Measurements from ENCODE around the gene COL26A1.

Gene COL26A1

DNA sequence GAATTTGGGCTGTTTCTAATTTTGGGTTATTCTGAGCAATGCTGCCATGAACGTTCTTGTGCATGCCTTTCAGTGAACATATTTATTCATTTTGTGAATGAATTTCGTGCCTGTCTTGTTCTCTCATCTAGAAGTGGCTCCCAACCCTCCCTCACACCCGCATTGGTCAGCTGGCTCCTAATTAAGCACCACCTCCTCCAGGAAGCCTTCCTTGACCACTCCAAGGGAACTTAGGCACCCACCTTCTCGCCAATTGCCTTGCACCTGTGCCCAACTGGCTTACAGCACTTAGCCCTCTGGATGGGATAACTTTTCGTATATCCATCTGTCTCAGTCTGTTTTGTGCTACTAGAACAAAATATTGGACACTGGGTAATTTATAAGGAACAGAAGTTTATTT, 159.3 kb downstream of the COL26A1 start:
- no peak overlapping the region for H3K27ac ChIP-seq
- no peak for DNase-seq (ENCODE audit: low read depth, low spot score)

GRCh38 chr7:101527844-101528667, 165.4 kb downstream of the COL26A1 start:
- no peak for DNase-seq (ENCODE audit: low read depth, low spot score)
- no peak overlapping the region for H3K27ac ChIP-seq

- DNase-seq (ENCODE audit: low read depth, low spot score): no peak
- H3K27ac ChIP-seq: no peak overlapping the region
Observed at GRCh38 chr7:101529560-101529959, 166.9 kb downstream of the COL26A1 start.

DNA sequence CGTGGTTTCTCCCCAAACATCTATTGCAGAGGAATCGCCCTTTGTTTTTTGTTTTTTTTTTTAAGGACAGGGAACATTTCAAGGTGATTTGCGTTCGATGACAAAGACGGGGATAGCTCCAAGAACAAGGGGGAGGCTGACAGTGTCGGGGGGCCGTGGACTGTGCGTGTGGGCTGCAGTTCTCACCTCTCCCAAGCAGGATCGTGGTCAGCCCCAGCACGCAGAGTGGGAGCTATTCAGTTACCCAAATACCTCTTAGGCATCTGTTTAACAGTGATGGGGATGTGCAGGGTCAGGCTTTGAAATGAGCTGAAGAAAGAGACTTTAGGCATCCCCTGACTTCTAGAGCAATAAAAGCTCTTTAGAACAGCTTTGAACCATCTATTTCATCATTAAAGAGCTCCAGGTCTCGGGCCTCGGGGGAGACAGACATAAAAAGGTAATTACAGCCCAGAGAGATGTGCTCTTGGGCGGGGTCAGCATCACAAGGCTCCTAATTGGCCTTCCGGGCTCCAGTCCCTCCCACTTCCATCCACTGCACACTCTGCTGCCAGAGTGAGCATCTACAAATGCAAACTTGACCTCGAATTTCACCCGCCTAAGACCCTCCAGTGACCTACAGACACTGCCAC, 169.2 kb downstream of the COL26A1 start:
- DNase-seq (ENCODE audit: low read depth, low spot score): no peak
- no peak overlapping the region for H3K27ac ChIP-seq

GRCh38 chr7:101532400-101533102, 169.9 kb downstream of the COL26A1 start:
- no peak for DNase-seq (ENCODE audit: low read depth, low spot score)

GRCh38 chr7:101533103-101533465, 170.4 kb downstream of the COL26A1 start:
- no peak overlapping the region for H3K27ac ChIP-seq
- DNase-seq (ENCODE audit: low read depth, low spot score): no peak

More at GRCh38 chr7:101532400-101533102, 169.9 kb downstream of the COL26A1 start:
- no peak overlapping the region for H3K27ac ChIP-seq

DNA sequence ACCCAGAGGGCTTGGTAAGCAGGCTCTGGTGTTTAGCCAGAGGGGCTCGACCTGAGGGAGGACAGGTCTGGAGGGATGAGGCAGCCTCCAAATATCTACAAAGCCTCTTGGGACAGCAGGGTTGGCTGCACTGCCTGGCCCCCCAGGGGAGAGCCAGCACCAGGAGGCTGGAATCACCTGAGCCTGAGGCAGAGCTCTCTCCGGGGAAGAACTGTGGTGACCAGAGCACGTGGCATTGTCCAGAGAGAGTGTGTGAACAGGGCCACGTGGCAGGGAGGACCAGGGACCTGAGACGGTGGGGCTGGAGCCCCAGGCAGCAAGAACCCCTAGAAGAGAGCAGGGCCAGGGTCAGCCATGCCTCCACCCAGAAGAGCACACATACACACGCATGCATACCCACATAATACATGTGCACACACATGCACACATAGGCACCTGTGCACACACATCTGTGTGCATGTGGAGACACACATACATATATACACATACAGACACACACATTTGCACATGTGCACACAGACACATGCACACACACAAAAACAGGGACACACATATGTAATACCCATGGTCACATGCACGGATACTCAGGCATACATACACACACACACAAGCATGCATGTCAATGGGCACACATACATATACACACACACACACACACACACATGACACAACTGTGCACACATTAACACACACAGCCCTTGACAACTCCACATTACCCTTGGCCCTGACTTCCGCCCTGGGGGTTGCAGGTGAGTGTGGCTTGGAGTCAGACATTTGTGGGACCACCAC, 171.5 kb downstream of the COL26A1 start:
- no peak overlapping the region for H3K27ac ChIP-seq

DNA sequence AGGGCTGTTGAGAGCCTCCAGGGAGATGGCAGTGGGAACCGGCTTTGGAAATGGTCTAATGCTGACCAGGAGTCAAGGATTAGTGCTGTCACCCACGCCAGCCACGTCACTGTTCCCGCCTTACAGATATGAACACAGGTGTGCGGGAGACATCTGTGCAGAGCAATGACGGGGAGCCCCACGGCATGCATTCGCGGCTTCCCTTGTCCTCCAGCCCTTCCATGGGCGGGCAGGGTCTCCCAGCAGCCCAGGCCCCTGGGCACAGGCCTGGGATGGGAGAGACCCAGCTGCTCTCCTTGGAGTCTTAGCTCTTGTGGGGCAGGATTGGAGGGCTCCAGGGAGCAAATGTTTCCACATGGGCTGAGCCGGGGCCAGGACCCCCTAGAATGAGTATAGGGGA, 172.2 kb downstream of the COL26A1 start:
- no peak overlapping the region for H3K27ac ChIP-seq
- no peak for DNase-seq (ENCODE audit: low read depth, low spot score)

More for the DNA sequence above, 171.5 kb downstream of the COL26A1 start:
- DNase-seq (ENCODE audit: low read depth, low spot score): no peak

DNA sequence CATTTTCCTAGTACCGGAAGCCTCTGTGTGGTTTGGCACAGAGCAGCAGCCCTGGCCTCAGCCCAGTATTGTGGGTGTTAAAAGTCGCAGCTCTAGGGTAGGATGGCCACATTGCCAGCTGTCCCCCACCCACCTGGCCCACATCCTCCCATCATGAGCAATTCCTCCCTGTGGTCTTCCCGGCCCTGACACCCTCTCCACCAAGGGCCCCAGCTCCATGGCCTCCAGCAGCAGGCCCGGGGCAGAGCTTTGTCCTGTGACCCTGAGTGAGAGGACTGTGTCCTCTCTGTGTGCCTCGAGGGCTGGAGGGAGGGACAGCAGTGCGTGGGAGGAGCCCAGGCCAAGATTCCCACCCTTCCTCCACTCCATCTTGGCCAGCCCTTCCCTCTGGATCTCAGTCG, 172.7 kb downstream of the COL26A1 start:
- no peak overlapping the region for H3K27ac ChIP-seq
- DNase-seq (ENCODE audit: low read depth, low spot score): no peak

DNA sequence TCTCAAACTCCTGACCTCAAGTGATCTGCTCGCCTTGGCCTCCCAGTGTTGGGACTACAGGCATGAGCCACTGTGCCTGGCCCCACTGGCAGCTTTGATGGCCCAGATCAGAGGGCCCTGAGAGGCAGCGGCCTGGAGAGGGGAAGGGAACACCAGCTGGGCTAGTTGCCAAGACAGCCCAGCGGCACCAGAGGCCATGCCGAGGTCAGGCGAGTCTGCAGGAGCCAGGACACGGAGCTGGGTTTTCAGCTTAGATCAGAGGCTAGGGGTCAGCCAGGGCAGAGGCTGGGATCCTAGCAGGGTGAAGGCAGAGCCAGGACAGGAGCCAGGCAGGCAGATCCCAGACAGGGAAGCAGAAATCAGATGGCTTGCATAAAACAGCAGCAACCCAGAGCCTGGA, 173.6 kb downstream of the COL26A1 start:
- H3K27ac ChIP-seq: no peak overlapping the region
- DNase-seq (ENCODE audit: low read depth, low spot score): no peak

DNA sequence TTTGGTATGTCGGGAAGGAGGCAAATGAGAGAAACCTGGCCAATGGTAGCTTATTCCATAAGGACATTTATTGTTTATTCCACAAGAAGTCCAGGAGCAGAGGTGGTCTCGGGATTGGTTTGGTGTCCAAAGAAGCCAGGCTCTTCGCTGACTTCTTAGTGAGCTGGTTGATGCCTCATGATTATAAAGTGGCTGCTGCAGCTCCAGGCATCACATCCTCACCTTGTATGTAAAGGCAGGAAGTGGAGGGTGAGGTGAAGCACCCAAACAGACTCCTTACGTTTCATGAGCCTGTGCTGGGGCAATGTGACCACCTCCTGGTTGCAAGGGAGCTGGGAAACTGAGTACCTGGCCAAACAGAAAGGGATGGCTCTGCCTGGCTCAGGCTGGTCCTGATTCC, 174.0 kb downstream of the COL26A1 start:
- H3K27ac ChIP-seq: no peak overlapping the region
- DNase-seq (ENCODE audit: low read depth, low spot score): no peak

DNA sequence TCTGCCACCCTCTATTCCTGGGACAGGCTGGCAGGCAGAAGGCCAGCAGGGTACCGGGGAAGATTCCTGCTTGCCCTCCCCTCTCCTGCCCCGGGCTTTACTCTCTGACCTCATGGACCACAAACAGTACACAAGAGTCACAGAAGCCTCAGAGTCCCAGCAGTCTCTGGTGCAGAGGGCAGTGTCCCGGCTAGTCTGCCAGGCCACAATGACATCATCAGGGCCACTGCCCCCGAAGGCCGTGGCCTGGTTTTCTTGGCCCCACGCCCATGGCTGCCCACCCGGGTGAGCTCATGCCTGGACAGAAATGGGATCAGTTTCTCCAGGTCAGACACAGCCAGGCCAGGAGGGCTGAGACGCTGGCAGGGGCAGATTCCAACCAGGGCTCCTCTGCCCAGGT, 174.5 kb downstream of the COL26A1 start:
- no peak for DNase-seq (ENCODE audit: low read depth, low spot score)
- no peak overlapping the region for H3K27ac ChIP-seq

DNA sequence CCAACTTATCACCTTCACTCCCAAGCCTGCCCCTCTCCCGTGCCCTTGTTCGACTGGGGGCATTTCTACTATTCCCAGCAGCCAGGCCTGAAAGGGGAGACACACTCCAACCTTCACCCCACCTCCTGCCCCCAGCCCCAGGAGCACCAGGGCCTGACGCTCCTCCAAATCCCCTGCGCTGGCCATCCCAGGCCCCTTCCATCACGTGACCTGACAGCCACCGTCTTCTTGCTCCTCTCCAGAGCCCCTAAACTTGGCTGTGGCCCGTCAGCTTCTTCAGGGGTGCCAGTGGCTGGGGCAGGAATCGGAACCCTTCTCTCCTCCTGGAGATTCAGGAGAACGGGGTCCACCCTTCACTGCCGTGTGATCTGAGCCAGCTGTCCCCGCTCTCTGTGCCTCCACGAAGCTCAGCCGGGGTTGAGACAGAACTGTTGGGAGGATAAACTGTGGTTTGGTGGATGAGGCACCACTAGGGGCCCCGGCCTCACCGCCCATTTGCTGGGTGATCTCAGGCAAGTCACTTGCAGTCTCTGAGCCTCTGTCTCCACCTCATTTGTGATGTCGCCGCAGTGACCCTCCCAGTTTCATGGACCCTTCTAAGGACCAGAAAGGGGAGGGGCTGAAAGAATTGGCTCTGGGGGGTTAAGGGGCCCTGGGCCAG, 175.4 kb downstream of the COL26A1 start:
- no peak overlapping the region for H3K27ac ChIP-seq
- no peak for DNase-seq (ENCODE audit: low read depth, low spot score)

- H3K27ac ChIP-seq: no peak overlapping the region
- DNase-seq (ENCODE audit: low read depth, low spot score): no peak
Observed at GRCh38 chr7:101538596-101539459, 176.2 kb downstream of the COL26A1 start.

- no peak for DNase-seq (ENCODE audit: low read depth, low spot score)
- H3K27ac ChIP-seq: no peak overlapping the region
Observed at GRCh38 chr7:101539784-101540183, 177.1 kb downstream of the COL26A1 start.

GRCh38 chr7:101542527-101543241, 180.0 kb downstream of the COL26A1 start:
- H3K27ac ChIP-seq: no peak overlapping the region
- DNase-seq (ENCODE audit: low read depth, low spot score): no peak

- DNase-seq (ENCODE audit: low read depth, low spot score): no peak
- H3K27ac ChIP-seq: no peak overlapping the region
Observed at GRCh38 chr7:101543242-101543766, 180.6 kb downstream of the COL26A1 start.

DNA sequence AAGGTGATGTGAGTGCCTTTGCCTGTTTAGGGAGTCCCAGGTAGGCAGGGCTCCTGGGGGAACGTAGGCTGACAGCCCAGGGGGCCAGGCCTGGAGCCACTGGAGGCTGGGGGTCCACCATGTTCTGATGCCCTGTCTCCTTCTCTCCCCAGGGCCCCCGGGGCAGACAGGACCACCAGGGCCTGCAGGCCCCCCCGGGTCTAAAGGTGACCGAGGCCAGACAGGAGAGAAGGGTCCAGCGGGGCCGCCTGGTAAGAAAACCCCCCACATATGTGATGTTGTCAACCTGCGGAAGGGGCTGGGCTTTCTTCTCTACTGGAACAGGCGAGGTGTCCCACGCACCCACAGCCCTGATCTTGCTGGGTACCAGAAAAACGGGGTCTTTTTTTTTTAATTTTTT, 181.2 kb downstream of the COL26A1 start:
- H3K27ac ChIP-seq: no peak overlapping the region
- DNase-seq (ENCODE audit: low read depth, low spot score): no peak

All from epithelial cell of prostate (primary cell).